ENCODE measurements around the gene RNASEH2A. TPM values are rescaled to one million over a fixed set of nuclear protein-coding genes. Genes with fewer than 3 reads are reported as not detected.

The RNASEH2A gene
- polyA plus RNA-seq, 1 experiment = 11.7 TPM

GRCh38 chr19:12788682-12789097, 17.7 kb upstream of the RNASEH2A start:
- peak overlapping the region; percentile 88 for H3K27ac ChIP-seq (ENCODE audit: low read depth, low read length)
- no peaks in the 10 kb centered on the region for H3K27me3 ChIP-seq (ENCODE audit: control insufficient read depth, insufficient read depth, low read length)
- TF ChIP-seq CTCF (IDR thresholded peaks at IDR 0.05; ENCODE audit: low read depth, low read length) = no peak
- peaks cover 10% of the 10 kb centered on the region; the same call in 1 of the 2 replicates for H3K9me3 ChIP-seq (ENCODE audit: control insufficient read depth, insufficient read depth, low read length)
- ChIA-PET POLR2A (interaction anchor here (0.6 to 1.9 kb wide), 4 partner anchors 11 to 145 kb away, joined by 3 to 16 read pairs (median 4); partner anchors contain the start of gene FARSA), CTCF (interaction anchor here (0.6 to 2.3 kb wide), 7 partner anchors 7 to 1077 kb away, joined by 3 to 12 read pairs (median 5); no protein-coding TSS in a partner anchor)
- DNase-seq (ENCODE audit: low read depth, low spot score) = no peak
- H3K4me3 ChIP-seq (ENCODE audit: low read depth, low read length) = peak overlapping the region; percentile 46

- POLR2A ChIA-PET = interaction anchor here (0.6 to 1.9 kb wide), 5 partner anchors 11 to 157 kb away, joined by 3 to 16 read pairs (median 4); partner anchors contain the start of gene FARSA
- peak overlapping the region; percentile 88 for H3K27ac ChIP-seq (ENCODE audit: low read depth, low read length)
- no peaks in the 10 kb centered on the region for H3K27me3 ChIP-seq (ENCODE audit: control insufficient read depth, insufficient read depth, low read length)
- CTCF ChIA-PET = interaction anchor here (0.6 to 2.3 kb wide), 5 partner anchors 11 to 1076 kb away, joined by 3 to 12 read pairs (median 6); no protein-coding TSS in a partner anchor
- DNase-seq (ENCODE audit: low read depth, low spot score) = no peak
- H3K9me3 ChIP-seq (ENCODE audit: control insufficient read depth, insufficient read depth, low read length) = peaks cover 10% of the 10 kb centered on the region; the same call in 1 of the 2 replicates
- H3K4me3 ChIP-seq (ENCODE audit: low read depth, low read length) = peak overlapping the region; percentile 46
- no peak for TF ChIP-seq CTCF (IDR thresholded peaks at IDR 0.05; ENCODE audit: low read depth, low read length)
Measured at GRCh38 chr19:12789098-12789903, 17.1 kb upstream of the RNASEH2A start.

GRCh38 chr19:12789904-12790619, 16.3 kb upstream of the RNASEH2A start:
- DNase-seq (ENCODE audit: low read depth, low spot score) = peak; percentile 92
- ChIA-PET POLR2A (interaction anchor here (0.6 to 4.5 kb wide), 7 partner anchors 7 to 156 kb away, joined by 4 to 157 read pairs (median 11); partner anchors contain the start of genes PRDX2 and THSD8), CTCF (interaction anchor here (1.6 to 3.6 kb wide), 4 partner anchors 12 to 29 kb away, joined by 5 to 28 read pairs (median 11); no protein-coding TSS in a partner anchor)
- peak overlapping the region; percentile 57 for H3K4me3 ChIP-seq (ENCODE audit: low read depth, low read length)
- peak overlapping the region; percentile 91 for H3K27ac ChIP-seq (ENCODE audit: low read depth, low read length)
- TF ChIP-seq CTCF (IDR thresholded peaks at IDR 0.05; ENCODE audit: low read depth, low read length) = no peak
- peaks cover 10% of the 10 kb centered on the region; the same call in 1 of the 2 replicates for H3K9me3 ChIP-seq (ENCODE audit: control insufficient read depth, insufficient read depth, low read length)
- no peaks in the 10 kb centered on the region for H3K27me3 ChIP-seq (ENCODE audit: control insufficient read depth, insufficient read depth, low read length)

GRCh38 chr19:12790628-12791344, 15.6 kb upstream of the RNASEH2A start:
- Histone ChIP-seq H3K27me3 (ENCODE audit: control insufficient read depth, insufficient read depth, low read length) (no peaks in the 10 kb centered on the region), H3K9me3 (ENCODE audit: control insufficient read depth, insufficient read depth, low read length) (peaks cover 10% of the 10 kb centered on the region; the same call in 1 of the 2 replicates), H3K4me3 (ENCODE audit: low read depth, low read length) (peak overlapping the region; percentile 57), H3K27ac (ENCODE audit: low read depth, low read length) (peak overlapping the region; percentile 91)
- POLR2A ChIA-PET = interaction anchor here (0.5 to 4.5 kb wide), 21 partner anchors 8 to 653 kb away, joined by 3 to 157 read pairs (median 8); partner anchors contain the start of genes DHPS, GCDH, GET3 and PRDX2
- CTCF ChIA-PET = interaction anchor here (1.1 to 3.6 kb wide), 4 partner anchors 13 to 30 kb away, joined by 6 to 28 read pairs (median 14); no protein-coding TSS in a partner anchor
- DNase-seq (ENCODE audit: low read depth, low spot score) = no peak
- no peak for TF ChIP-seq CTCF (IDR thresholded peaks at IDR 0.05; ENCODE audit: low read depth, low read length)

All from AG04450 (cell line).